ENCODE results near the gene PIP5KL1.

PIP5KL1 gene

DNA sequence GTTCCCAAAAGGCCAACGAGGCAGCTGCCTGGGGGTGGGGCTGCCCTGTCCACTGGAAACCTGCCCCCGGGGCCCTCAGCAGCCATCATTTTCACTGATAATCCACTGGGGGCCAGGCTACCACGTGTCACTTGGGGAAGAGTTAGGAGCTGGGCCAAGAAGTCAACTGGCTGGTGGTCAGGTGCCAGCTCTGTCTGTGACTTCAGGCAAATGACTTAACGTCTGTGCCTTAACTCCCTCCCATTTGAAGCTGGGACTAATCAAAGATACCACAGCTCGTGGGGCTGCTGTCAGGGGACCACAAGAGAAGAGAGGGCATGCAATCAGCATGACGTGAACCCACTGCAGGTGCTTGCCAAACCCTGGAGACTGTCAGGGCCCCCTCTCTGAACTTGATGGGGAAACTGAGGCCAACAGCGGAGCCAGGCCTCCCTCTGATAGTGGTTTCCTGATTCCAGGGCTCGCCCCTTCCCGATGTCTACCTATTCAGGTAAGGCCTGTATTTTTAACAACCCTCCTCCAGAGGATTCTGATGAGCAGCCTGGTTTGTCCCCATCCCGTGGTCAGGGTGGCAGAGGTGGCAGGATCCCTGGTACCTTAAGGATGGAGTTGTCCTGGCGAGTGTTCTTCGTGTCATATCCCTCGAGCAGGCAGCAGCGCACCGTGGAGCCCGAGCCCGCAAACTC lies 19.4 kb upstream of the PIP5KL1 start:
- DNase-seq (ENCODE audit: low read depth): no peak

GRCh38 chr9:127947841-127948710 lies 17.5 kb upstream of the PIP5KL1 start:
- no peak for DNase-seq (ENCODE audit: low read depth)

DNA sequence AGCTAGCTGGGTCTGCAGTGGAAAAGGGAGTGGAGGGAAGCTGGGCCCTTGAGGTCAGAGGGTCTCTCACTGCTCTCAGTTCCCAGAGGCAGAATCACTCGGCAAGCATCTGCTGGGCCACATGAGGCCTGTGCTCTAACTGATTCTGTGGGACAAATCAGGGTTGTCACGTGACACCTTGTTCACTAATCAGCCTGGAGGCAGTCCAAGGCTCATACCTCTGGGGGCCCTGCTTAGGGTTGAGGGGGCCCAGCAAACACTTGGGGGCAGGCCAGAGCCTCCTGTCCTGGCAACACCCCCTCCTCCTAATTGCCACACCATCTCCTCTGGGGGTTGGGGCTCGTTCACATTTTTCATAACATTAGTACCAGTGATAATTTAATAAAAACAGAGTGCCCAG lies 16.2 kb upstream of the PIP5KL1 start:
- no peak for DNase-seq (ENCODE audit: low read depth)

DNA sequence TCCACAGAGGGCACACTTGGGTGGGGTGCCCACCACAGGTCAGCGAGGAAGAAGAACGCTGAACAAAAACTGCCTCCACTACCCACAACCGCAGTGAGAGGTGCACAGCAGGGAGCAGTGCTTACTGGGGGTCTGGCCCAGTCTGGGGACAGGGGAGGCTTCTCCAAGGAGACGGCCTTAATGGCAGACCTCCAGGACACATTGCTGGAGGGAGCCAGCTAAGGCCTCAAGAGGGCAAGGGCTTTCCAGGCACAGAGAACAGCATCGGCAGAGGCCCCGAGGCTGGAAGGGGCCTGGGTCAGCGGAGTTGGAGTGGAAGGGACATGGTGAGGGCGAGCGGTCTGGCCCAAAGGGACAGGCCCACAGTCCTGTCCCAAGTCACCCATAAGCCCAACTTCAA lies 15.4 kb upstream of the PIP5KL1 start:
- DNase-seq (ENCODE audit: low read depth): no peak

DNA sequence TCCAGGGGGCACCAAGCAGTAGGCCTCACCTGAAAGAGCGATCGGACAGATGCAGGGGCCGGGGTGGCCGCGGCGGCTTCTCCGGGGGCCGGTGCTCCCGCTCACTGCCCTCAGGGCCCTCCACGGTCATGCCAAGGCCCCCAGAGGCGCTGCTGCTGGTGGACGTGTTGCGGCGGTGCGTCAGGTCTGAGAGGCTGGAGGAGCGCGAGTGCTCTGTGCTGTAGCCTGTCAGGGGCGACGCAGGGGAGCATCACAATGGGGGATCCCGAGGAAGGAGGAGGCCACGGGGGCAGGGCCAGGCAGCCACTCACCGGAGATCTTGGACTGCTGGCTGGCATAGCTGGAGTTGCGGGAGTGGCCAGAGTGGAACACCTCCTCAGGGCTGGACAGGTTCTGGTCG lies 14.8 kb upstream of the PIP5KL1 start:
- no peak for DNase-seq (ENCODE audit: low read depth)

GRCh38 chr9:127944586-127945218 lies 14.1 kb upstream of the PIP5KL1 start:
- DNase-seq (ENCODE audit: low read depth): no peak

DNA sequence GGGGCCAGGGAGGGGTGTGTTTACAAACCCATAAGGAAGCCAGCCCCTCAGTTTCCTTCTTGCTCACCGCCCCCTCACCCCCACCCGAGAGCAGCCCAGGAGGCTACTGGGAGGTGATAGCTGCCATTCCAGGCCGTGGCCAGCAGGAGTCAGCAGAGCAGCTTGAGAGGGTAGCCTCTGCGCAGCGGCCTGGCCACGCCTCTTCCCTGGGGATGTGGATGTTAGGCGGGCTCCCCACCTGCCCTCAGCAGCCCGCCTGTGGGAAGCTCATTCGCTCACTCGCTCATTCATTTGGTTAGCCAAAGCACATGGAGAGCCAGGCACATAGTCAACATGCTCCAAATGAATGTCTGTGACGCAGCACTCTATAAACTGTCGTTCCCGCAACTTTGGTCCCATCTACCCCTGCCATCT lies 13.2 kb upstream of the PIP5KL1 start:
- DNase-seq (ENCODE audit: low read depth): peak; percentile 62

GRCh38 chr9:127943011-127943662 lies 12.6 kb upstream of the PIP5KL1 start:
- no peak for DNase-seq (ENCODE audit: low read depth)

DNA sequence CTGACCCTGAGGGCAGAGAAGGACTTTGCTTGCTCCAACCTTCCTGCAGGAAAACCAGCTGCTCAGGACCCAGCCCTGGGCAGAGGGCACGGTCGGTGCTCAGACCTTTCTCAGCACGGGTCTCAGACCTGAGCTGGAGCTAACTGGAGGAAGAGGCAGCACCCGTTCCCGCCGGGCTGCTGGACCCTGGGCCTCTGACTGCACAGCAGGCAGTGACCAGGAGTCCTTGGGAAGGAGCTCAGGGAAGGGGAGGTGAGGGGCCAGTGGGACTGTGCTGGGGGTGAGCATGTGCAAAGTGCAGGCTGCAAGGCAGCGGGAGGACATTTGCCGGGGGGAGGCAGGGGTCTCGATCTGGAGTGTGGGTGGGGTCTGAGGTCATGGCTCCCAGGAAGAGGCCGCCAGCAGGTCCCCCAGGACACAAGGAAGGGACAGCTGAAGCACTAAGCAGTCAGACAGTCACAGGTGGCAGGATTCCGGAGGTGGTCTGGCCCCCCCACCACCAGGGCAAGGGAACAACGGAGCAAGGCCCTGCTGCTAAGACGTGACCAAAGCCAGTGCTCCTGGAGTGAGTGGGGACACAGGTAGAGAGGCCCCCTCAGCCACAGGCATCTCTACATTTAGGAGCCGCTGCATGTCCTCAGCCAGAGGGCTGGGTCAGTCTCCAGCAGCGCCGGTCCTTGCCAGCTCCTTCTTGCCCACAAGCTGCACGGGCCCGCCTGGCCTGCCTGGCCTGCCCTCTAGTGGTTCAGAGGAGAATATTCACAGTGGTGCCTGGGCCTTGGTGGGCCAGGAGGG lies 11.8 kb upstream of the PIP5KL1 start:
- DNase-seq (ENCODE audit: low read depth): peak; percentile 43

GRCh38 chr9:127941961-127942215 lies 11.3 kb upstream of the PIP5KL1 start:
- no peak for DNase-seq (ENCODE audit: low read depth)

GRCh38 chr9:127941062-127941960 lies 10.7 kb upstream of the PIP5KL1 start:
- no peak for DNase-seq (ENCODE audit: low read depth)

DNA sequence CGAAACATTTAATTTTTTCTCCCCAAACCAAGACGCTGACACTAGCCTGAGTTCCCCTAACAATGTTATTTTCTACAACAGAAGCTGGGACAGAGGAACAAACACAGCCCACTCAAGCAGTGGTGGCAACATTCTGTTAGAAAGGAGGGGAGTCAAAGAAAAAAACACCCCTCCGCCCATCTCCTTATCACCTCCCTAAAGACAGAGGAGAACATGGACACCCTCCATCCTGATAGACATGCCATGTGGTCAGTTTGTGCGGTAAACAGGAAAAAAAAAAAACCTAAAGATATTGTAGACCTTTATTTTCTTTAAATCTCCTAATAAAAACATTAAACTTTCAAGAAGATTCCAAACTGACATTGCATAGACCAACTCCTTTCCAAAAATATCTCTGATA lies 10.0 kb upstream of the PIP5KL1 start:
- DNase-seq (ENCODE audit: low read depth): no peak

DNA sequence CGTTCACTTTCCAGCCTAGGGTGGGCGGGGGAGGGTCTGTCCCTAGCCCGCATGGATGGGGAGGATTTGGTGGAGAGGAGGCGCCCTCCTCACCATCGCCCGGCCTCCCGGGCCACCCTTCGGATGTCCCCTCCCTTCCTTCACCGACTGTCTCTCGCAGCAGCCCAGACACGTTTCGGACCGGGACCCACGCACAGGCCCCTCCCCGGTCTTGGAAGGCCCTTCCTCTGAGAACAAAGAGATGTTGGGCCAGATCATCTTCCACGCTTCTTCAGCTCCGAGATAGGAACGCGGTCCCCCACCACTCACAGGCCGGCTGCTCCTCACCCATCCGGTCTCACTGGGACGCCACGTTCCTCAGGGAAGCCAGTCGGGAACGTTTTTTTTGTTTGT lies 7.7 kb upstream of the PIP5KL1 start:
- no peak for DNase-seq (ENCODE audit: low read depth)

- peak; percentile 83 for DNase-seq (ENCODE audit: low read depth)
Measured at GRCh38 chr9:127937388-127938297, 7.1 kb upstream of the PIP5KL1 start, which contains the start of gene DPM2. DPM2 (minus strand) TSS chr9:127937854; CDS start chr9:127937820, 34 bp downstream.

DNA sequence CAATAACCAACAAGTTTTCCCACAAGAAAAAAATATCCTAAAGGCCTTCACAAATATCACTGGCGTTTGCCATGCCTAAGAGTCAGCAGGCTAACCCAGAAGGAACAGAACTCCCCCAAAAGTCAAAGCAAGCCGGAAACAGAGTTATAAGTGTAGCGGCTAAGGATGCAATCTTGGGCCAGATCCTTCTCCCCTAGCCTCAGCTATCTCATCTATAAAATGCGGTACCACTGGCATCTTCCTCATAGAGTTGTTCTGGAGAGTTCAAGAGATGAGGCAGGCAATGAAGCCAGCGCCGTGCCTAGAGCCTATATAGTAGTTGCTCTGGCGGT lies 6.4 kb upstream of the PIP5KL1 start:
- no peak for DNase-seq (ENCODE audit: low read depth)

- DNase-seq (ENCODE audit: low read depth): no peak
Measured at GRCh38 chr9:127936347-127936852, 5.8 kb upstream of the PIP5KL1 start.

DNA sequence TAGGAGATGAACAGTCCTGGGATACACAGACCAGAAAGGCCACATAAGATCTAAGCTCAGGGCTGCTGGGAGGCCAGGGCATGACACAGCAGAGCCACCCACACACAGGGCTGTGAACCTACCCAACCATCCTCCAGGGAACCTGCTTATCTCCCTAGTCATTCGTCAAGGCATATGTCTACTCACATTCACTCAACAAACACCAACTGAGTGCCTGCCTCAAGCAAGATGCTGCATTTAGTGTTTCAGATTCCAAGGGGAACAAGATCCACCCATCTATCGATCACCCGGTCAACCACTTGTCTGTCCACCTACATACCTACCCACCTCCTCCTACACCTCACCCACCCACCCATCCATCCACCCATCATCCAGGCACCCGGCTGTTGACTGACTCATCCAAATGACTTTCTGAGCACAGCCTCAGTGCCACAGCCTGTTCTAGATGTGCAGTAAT lies 5.2 kb upstream of the PIP5KL1 start:
- DNase-seq (ENCODE audit: low read depth): peak; percentile 47

DNA sequence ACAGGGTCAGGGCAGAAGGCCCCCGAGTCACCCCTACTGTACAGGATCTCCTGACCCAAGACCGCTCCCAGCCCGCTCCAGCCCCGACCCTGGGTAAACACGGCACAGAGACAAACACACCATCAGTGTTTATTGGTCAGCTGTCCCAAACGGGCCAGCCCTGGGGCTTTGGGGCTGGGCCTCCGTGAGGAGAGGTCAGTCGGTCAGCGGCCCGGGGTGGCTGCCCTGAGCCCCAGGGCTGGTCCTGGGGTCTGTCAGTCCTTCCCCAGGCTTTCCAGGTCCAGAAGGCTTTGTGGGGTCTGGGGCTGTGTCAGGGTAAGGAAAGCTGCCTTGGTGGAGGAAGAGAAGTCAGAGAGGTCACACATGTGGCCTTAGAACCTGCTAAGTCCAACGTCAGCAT lies 4.4 kb upstream of the PIP5KL1 start:
- no peak for DNase-seq (ENCODE audit: low read depth)

DNA sequence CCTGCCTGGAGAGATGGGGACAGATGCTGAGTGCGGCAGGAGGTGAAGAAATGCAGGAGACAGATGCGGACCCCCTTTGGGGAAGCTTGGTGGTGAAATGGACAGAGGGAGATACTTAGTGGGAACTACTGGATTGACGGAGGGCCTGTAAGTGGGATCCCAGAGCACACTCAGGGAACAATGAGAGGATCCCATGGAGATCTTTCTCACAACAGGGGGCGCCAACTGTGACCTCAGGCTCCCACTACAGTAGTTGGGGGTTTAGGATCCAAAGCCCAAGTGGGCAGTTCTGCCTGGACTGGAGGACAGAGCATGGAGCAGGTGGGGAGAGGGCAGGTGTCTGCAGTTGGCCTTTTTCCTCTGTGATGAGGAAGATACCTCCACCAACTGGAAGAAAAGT lies 3.7 kb upstream of the PIP5KL1 start:
- DNase-seq (ENCODE audit: low read depth): no peak

Measured in amniotic epithelial cell (primary cell).